Measurements from ENCODE around the gene NFE2L2.
"Not testable (repeated sequence)": the region's sequence is repeated elsewhere in the genome, so short reads cannot be mapped to it uniquely, and the experiment has no call there.

NFE2L2 gene

DNA sequence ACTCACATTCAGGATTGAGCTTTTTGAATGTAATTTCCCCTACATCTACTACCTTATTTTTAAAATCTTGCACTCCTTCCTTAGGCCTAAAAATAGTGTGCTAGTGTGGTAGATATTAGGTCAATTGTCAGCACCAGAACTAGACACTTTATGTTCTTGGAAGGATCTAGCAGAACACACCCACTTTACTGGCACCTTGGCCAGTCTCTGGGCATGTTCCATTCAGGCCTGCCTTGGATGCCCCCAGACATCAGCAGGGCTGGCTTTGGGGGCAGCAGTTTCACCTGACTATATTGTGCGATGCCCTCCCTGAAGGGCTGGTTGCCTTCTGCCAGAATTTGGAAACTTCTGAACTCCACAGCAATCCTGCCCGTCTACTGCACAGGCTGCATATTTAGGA, 15.3 kb upstream of the NFE2L2 start:
- no peak for DNase-seq (ENCODE audit: low read depth)

DNA sequence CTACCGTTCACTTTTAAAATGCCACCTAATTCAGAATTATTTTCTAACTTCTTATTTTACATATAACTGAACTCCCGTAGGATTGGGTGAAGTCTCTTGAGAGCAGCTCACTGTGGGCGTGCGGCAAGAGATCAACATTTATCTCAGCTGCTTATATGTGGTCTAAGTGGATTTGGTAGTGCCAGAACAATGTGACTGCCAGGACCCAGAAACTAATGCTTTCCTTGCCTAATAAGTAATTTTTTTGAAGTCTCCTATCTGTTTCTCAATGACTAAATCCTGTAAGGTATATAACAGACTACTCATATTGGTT, 11.2 kb upstream of the NFE2L2 start:
- no peak for DNase-seq (ENCODE audit: low read depth)

DNA sequence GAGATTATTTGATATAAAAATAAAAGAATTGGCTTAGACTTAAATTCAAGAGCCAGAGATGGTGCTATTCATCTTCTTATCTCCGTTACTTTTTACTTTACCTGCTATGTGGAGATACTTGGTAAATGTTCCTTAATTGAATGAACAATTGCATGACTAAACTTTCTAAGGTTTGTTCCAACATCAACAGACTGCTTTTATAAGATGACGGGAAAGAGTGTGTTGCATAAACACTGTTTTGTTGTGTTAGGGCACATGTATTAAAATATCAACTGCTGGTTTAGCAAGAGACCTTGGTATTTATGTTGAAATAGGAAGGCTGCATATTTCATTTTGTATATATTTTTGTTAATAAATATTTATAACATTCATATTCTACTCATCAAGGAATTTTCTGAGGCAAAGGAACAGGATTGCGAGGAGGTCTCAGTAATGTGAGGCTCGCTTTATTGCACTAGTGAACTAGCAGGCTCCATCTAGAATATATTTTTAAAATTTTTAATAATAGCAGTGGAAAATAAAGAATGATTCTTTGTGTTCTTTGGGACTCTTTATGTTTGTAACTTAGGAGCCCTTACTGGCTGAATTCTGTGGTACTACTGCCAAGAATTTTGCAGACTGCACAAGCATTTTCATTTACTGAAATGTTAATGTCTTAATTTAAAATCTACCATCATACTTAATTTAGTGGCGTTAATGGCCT, 10.7 kb upstream of the NFE2L2 start:
- DNase-seq (ENCODE audit: low read depth) = no peak

DNA sequence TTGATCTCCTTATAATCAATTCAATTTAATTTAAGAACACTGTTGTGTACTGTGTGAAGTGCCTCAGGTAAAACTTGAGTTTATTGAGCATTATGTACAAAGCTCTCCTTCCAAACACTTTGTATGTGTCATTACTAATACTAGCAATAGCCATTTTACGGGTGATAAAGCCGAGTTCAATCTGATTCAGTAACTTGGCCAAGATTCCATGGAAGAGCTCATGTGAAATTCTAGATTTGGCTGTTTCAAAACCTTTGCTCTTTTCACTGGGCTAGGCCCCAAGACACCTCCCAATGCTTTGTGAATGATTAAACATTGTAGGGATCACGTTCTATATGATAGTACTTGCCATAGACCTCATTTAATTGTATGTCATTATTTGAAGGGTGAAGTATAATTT, 8.9 kb upstream of the NFE2L2 start:
- DNase-seq (ENCODE audit: low read depth) = no peak

DNA sequence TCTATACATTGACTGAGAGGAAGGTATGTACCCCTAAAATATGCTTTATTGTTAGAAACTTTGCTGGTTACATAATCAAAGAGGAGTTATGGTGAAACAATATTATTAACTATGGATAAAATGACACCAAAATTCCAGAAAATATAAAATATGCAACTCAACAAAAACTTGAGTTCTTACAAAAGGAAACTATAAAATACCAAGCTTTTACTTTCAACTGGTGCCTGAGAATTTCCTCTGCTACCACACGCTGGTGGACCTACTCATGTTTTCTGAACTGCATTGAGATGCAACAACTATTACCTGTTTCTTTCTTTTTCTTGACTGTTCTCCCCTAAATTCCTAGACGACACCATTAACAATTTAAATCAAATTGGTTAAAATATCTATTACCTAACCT, 8.2 kb upstream of the NFE2L2 start:
- DNase-seq (ENCODE audit: low read depth) = no peak

DNA sequence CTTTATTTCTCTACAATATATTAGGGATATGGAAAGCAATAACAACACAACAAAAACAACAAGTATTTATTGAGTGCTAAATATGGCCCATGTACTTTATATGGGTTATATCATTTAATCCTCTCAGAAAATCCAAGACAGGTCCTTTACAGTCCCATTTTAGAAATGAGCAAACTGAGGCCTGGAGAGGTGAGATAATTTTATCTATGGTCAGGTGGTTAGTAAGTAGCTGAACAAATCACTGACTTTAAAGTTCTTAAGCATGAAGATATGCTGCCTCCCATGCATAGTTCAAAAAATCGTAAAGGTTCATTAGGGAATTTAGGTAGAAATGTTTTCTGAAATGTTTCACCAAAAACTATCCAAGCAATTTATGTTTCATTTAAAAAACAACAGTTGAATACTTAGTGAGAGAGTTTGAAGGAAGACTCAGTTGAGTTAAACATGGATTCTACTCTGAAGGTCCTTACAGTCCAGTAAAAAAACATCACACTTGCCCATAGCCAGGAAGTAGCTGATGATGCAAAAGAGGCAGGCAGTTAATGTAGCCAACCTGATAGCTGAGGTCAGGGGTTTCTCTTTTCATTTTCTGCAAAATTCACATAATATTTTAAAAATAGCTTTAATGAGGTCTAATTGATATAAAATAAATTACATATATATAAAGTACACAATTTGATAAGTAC, 7.6 kb upstream of the NFE2L2 start:
- no peak for DNase-seq (ENCODE audit: low read depth)

DNA sequence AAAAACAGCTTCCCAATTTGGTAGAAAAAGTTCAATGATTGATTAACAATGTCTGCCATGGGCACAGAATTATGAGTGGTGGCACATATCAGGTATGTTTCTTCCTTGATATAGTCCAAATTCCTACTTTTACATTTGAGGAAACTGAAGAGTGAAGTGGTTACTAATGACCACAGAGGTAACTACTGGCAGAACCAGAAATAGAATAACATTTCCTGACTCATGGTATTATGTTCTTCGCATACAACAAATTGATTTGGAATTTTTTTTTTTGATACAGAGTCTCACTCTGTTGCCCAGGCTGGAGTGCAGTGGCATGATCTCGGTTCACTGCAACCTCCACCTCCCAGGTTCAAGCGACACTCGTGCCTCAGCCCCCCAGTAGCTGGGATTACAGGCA, 6.0 kb upstream of the NFE2L2 start:
- no peak for DNase-seq (ENCODE audit: low read depth)

DNA sequence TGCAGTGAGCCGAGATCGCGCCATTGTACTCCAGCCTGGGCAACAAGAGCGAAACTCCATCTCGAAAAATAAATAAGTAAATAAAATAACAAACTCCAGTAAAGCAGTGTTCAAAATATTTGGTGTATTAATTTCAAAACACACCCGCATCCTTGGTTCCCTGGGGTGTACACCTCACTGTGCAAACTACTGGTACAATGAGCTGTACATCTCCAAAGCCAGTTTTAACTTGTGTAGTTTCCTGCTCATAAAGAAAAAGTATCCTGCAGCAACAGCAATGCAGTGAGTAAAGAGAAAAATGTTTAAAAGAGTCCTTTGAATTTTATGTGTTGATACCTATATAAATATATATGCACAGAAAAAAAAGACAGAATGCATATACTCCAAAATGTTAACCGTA, 4.4 kb upstream of the NFE2L2 start:
- no peak for DNase-seq (ENCODE audit: low read depth)

DNA sequence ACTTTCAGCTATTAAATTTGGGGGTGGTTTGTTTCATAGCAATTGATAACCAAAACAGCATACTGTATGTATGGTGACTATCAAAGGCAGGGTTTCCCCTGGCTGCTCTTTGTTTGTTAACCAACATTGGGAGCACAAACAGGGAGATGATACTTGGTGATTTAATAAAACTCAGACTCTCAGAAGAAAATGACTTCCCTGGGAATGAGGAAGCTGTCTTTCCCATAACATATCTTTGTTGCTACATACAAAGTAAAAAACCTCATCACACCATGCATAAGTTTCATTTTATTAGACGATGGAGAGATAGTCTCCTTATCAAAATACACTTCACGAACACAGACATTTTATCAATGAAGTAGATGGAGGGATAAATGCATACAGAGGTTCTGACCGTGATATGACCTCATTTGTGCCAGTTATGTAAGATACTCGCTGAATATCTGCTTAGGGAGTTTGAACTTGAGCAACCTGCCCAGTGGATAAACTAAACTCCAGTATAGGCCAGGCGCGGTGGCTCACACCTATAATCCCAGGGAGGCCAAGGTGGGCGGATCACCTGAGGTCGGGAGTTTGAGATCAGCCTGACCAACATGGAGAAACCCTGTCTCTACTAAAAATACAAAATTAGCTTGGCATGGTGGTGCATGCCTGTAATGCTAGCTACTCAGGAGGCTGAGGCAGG, 3.8 kb upstream of the NFE2L2 start:
- no peak for DNase-seq (ENCODE audit: low read depth)

DNA sequence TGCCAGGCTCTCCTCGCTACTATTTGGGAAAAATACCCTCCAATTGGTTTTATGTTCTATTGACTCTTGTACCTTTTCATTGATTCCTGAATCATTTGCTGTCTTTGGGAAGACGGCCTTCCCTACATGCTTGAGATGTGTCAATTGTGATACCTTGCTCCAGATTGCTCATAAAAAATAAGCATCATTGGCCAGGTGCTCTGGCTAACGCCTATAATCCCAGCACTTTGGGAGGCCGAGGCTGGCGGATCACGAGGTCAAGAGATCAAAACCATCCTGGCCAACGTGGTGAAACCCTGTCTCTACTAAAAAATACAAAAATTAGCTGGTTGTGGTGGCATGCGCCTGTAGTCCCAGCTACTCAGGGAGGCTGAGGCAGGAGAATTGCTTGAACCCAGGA, 2.4 kb upstream of the NFE2L2 start:
- DNase-seq (ENCODE audit: low read depth) = not testable (repeated sequence)

DNA sequence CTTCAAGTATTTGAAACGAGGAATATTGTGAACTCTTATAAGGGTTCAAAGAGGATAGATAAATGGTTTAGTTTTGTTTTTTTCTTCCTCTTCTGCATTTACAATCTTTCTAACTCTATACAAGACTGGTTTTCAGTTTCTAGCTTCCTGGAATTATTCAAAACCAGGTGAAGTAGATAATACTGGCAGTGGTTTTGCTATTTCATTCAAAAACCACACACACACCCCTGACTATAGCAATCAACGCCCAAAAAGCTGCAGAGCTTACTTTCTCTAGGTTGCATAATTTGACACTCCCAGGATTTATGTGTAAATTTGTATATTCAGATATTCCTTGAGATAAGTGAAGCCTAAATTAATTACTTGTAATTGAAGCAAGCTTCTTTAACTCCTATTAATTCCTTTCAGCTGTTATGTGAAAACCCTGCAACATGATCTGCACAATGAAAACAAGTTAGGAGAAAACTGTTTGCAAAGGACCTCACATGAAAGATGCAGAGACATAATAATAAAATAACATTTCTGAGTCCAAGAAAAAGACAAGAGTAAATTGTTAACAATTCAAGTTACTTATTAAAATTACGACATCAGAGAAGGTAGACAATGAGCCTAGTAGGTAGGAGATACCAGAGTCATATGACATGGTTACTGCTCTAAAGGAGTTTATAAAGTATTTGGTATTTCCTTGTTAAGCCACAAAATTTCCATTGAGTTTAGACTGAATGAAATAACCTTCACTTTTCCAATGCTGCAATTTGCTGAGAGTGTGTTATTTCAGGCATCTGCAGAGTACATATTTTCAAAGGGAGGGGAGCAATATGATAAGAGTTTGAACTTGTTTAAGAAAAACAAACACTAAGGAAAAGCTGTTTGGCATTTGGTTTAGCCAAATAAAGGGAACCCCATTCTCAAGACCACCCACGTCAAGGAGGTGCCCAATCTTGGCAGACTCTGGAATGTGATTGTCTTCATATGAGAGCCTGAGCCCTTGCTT, 1.6 kb upstream of the NFE2L2 start:
- DNase-seq (ENCODE audit: low read depth) = no peak

DNA sequence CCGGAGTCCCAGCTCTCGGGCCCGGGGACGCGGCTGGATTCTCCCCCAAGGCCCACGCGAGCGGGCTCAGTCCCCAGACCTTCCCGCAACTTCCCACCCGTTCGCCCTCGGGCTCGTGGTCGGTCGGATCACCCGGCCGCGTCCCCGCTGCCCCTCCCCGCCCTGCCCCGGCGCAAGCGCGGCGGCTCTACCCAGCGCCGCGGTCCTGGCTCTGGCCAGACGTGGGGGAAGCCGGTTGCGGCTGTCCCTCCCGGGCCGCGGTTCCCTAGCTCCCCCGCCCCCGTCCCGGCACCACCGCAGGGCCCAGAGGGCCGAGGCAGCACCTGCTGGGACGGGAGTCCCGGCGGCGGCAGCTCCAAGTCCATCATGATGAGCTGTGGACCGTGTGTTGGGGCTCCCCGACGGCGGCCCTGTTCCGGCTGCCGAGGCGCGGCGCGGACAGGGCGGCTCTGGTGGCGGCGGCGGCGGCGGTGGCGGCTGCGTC, 276 bp downstream of the NFE2L2 start:
- no peak for DNase-seq (ENCODE audit: low read depth)

DNA sequence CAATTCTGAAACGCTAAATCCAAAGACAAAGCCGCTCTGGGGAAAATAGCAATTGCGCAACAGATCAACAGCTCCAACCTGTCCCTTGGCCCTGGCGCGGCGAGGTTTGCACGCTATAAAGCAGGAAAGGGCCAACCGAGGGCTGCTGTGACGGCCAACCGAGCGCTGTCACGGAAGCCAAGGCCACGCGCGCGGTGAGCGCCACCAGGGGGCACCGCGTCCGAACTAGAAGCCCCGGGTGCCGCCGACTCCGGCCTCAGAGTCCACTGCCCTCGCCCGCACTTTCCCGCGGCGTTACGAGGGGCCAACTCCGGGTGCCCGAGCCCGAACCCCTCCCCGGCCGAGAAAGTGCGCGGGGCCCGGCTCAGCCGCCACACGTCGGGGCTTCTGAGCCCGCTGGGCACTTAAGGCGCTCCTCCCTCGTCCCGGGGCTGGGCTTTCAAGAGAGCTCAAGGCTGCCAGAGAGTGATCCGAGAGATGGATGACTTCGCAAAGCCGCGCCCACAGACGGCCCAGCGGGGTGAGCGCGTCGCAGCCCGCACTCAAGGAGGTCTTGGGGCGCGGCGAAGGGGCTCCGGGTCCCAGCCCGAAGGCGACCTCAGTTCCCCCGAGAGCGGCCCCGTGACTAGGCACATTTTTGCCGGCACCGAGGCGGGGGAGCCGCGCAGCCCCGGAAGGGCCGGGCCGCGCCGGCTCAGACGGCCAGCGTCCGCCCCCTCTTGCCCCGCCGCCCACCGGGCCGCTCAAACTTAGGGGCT, 897 bp downstream of the NFE2L2 start:
- DNase-seq (ENCODE audit: low read depth) = peak; percentile 89

DNA sequence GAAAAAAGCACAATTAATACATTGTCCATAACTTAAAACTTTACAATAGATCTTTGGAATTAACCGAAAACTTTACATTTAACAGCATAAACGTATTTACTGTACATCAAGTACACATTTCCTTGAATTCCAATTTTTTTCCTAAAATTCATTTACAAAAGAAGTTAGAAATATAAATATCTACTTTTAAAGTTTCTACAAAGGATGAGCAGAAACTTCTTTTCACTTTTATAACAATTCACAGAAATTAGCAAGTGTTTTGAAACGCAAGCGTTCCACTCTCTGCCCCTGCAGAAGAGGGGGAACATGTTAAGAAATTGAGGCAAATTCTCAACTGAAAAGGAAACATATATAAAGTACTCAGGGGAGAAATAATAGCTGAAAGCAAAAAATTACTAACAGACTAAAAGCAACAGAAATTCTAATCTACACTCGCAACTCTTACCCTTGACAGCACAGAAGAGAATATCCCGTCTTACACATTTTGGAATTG, 1.5 kb downstream of the NFE2L2 start:
- DNase-seq (ENCODE audit: low read depth) = no peak

DNA sequence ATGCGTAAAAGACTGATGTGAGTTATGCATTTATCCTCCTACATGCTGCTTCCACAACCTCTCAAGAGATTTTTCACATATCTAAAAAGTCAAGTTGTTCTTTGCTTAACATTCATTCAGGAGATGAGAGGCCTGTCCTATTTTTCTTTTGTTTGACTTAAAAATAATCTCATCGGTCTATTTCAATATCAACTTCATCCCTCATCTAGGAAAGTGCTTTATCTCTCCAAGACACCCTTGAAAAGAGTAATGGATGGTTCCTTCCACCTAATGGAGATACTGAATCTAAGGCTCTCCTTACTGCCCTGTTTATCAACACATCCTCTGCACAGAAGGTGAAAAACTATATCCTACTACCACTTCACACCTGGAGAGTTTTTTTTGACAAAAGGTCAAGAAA, 2.4 kb downstream of the NFE2L2 start:
- no peak for DNase-seq (ENCODE audit: low read depth)

DNA sequence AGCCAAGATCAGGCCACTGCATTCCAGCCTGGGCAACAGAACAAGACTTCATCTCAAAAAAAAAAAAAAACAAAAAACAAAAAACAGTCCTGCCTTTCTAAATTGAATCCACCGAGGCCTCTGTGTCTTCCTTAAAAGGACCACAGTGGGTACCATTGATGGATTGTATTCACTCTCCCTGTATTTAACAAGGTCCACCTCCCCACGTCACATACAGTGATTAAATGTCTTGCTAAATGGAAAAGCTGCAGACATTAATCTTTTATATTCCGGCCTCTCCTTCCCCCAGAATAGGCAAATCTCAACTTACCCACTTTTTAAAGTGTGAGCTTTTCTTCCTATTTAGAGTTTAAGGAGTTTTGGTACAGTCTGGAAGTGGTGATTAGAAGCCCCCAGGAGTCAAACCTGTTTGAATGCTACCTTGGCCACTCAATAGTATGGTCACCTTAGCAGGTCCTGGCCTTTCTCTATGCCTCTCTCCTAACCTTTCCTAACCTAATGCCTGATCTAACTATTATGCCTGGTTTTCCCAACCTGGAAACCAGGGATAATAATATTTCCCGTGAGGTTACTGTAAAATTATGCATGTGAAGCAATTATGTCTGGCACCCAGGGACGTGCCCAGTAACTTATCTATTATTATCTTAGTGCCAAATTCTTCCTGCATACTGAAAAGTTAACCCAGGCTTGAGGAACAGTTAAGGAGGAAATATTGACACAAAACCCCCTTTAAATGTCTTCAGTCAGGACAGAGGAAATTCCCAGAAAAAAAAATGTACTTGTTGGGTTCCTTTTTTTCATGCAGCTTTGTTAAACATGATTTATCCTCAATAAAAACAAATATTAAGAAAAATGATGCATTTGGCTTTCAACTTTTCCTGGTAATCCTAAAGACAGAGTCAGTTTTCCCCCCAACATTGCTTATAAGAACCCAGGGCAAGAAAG, 3.1 kb downstream of the NFE2L2 start:
- DNase-seq (ENCODE audit: low read depth) = no peak

DNA sequence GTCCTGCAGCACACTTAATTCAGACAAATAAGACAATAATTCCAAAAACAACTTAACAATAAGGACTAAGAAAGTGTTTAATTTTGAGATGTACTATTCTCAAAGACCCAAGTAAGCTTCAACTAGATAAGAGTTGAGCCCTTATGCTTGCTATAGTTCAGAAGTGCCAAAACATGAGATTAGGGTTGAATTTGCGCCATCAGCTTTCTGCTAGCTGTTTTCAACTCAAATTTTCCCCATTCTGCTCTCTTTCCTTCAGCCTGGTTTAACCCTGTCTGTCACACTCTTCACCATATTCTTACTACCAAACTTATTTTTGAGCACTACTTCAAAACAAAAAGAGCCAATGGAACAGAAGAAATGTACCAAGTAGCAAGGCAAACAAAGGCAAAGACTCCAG, 4.1 kb downstream of the NFE2L2 start:
- no peak for DNase-seq (ENCODE audit: low read depth)

DNA sequence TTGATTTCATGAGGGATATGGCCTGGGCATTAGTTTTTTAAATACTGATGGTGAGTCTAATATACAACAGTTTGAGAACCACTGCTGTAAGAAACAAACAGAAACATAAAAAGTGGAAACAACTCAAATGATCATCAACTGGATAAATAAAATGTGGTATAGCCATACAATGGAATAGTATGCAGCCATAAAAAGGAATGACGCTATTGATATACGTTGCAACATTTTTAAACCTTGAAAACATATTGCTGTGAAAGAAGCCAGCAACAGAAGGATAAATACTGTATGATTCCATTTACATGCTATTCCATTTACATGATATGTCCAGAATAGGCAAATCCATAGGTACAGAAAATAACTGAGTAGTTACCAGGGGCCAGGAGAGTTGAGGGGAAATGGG, 6.5 kb downstream of the NFE2L2 start:
- no peak for DNase-seq (ENCODE audit: low read depth)

DNA sequence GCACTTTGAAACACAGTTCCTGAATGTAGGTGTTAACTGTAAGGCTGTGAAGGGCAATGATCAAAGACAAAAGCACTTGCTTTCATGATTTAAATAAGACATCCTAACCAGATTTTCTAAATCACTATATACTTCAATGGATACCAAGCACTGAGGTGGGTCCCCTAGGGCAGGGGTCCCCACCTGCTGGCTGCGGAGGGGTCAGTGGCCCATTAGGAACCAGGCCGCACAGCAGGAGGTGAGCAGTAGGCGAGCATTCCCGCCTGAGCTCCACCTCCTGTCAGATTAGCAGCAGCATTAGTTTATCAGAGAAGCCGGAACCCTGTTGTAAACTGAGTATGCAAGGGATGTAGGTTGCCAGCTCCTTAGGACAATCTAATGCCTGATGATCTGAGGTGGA, 7.1 kb downstream of the NFE2L2 start:
- DNase-seq (ENCODE audit: low read depth) = no peak

DNA sequence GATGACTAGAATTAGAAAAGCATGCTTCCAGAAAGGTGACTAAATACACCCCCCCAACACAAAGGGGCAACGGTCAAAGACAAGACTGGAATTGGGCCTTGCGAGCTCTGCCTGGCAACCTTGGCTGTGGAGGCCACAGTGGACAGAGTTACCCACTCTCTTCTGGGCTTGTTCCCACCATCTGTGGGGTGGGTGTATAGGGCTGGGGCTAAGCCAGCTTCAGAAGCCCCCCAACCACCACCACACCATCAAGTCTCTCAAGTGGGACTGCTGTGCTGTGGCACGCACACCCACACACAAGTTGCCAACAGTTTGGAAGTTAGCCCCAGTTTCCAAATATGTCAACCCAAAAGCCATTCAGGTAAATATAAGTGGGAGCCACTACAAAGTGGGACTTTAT, 7.8 kb downstream of the NFE2L2 start:
- no peak for DNase-seq (ENCODE audit: low read depth)
